Liver (tissue), 9 donors: ENCODE measurements around the gene RPAP2. TPM values are rescaled to one million over a fixed set of nuclear protein-coding genes. Genes with fewer than 3 reads are reported as not detected.
"Not testable (repeated sequence)": the region's sequence is repeated elsewhere in the genome, so short reads cannot be mapped to it uniquely, and the experiment has no call there.

ENCODE experiments used
- DNase-seq: peaks from one replicate; pipeline ENCODE4 v3.0.0-alpha.2; 2017; ENCODE audit warnings: low spot score
- H3K27ac ChIP-seq, 2 donors: one replicate each; pipeline ENCODE4 v1.7.0; 2013; ENCODE audit warnings: inconsistent platforms in 2 of 2, low read length in 2 of 2, control low read depth in 1 of 2, low read depth in 1 of 2, mild to moderate bottlenecking in 1 of 2
- H3K27me3 ChIP-seq, 4 donors: one replicate each; pipeline versions ENCODE4 v1.6.1 to v1.7.0; 2013; ENCODE audit warnings: low read length in 3 of 4, inconsistent platforms in 1 of 4, mild to moderate bottlenecking in 1 of 4, moderate library complexity in 1 of 4; ENCODE audit not compliant: control insufficient read depth in 4 of 4, insufficient read depth in 4 of 4
- H3K36me3 ChIP-seq, 4 donors: one replicate each; pipeline versions ENCODE4 v1.6.1 to v1.7.0; 2013; ENCODE audit warnings: low read length in 3 of 4, mild to moderate bottlenecking in 3 of 4, low read depth in 1 of 4, moderate library complexity in 1 of 4; ENCODE audit not compliant: control insufficient read depth in 4 of 4, insufficient read depth in 3 of 4
- H3K4me1 ChIP-seq, 4 donors: one replicate each; pipeline versions ENCODE4 v1.6.1 to v1.7.0; 2013; ENCODE audit warnings: low read length in 3 of 4, mild to moderate bottlenecking in 3 of 4, moderate library complexity in 1 of 4; ENCODE audit not compliant: control insufficient read depth in 4 of 4, insufficient read depth in 4 of 4
- H3K4me3 ChIP-seq, 3 donors: one replicate each; pipeline versions ENCODE4 v1.6.1 to v1.7.0; 2013; ENCODE audit warnings: low read length in 3 of 3, control low read depth in 1 of 3, low read depth in 1 of 3, mild to moderate bottlenecking in 1 of 3
- H3K9ac ChIP-seq, 2 donors: one replicate each; pipeline ENCODE4 v1.7.0; 2013; ENCODE audit warnings: low read length in 2 of 2, mild to moderate bottlenecking in 2 of 2, moderate library complexity in 2 of 2, control low read depth in 1 of 2, low read depth in 1 of 2
- H3K9me3 ChIP-seq, 4 donors: one replicate each; pipeline versions ENCODE4 v1.6.1 to v1.7.0; 2013; ENCODE audit warnings: low read length in 3 of 4; ENCODE audit not compliant: control insufficient read depth in 4 of 4
- CTCF ChIP-seq: fragments of 150-350 bp; IDR thresholded peaks from 2 replicates; pipeline ENCODE4 v1.5.1; 2017; ENCODE audit warnings: improper control_type of control experiment, low read depth, low read length; ENCODE audit not compliant: missing input control
- EGR1 ChIP-seq, 2 donors: IDR thresholded peaks; 2 replicates each; pipeline ENCODE4 v1.6.1; 2016 to 2018; ENCODE audit warnings: antibody characterized with exemption in 2 of 2, low read depth in 2 of 2
- GABPA ChIP-seq, 2 donors: IDR thresholded peaks in 1 of 2; conservative IDR thresholded peaks in 1 of 2; 2 replicates each; pipeline ENCODE4 v1.6.1; 2016; ENCODE audit warnings: antibody characterized with exemption in 2 of 2, mild to moderate bottlenecking in 1 of 2, moderate library complexity in 1 of 2
- HNF4A ChIP-seq, 2 donors: conservative IDR thresholded peaks; 2 replicates each; pipeline ENCODE4 v1.6.1; 2016; ENCODE audit warnings: antibody characterized with exemption in 2 of 2, mild to moderate bottlenecking in 2 of 2
- MAX ChIP-seq: IDR thresholded peaks from 2 replicates; pipeline ENCODE4 v1.6.1; 2016; ENCODE audit warnings: antibody characterized with exemption
- NR2F2 ChIP-seq: IDR thresholded peaks from 2 replicates; pipeline ENCODE4 v1.6.1; 2016; ENCODE audit warnings: antibody characterized with exemption
- RAD21 ChIP-seq, 2 donors: IDR thresholded peaks; 2 replicates each; pipeline ENCODE4 v1.6.1; 2016; ENCODE audit warnings: antibody characterized with exemption in 2 of 2, mild to moderate bottlenecking in 2 of 2
- REST ChIP-seq: IDR thresholded peaks from 2 replicates; pipeline ENCODE4 v1.6.1; 2016; ENCODE audit warnings: antibody characterized with exemption, mild to moderate bottlenecking
- RXRA ChIP-seq, 2 donors: IDR thresholded peaks; 2 replicates each; pipeline ENCODE4 v1.6.1; 2017 to 2018; ENCODE audit warnings: antibody characterized with exemption in 2 of 2, mild to moderate bottlenecking in 1 of 2
- SP1 ChIP-seq: IDR thresholded peaks from 2 replicates; pipeline ENCODE4 v1.6.1; 2018; ENCODE audit warnings: antibody characterized with exemption, mild to moderate bottlenecking
- WGBS: extraction: QIAGEN DNeasy Blood & Tissue Kit; methylation state at CpG from one replicate; pipeline ENCODE4 v1.1.7; 2013; 5-methylcytosine and 5-hydroxymethylcytosine counted together
- polyA plus RNA-seq, 2 donors: library from polyadenylated mRNA; stranded (reverse) in 1 of 2; unstranded in 1 of 2; fragments of 200-250 nt in 1 of 2; fragments of >200 nt in 1 of 2; fragmentation: Nextera tagmentation in 1 of 2; extraction: Ambion mirVana in 1 of 2; gene quantifications; one replicate each; pipeline versions ENCODE4 v1.2.1 to v1.2.3, GENCODE V29; 2013 to 2015
- total RNA-seq, 2 donors: library from RNA; depleted of rRNA; stranded (reverse); fragments of >200 nt; gene quantifications; one replicate each; pipeline ENCODE4 v1.2.3, GENCODE V29; 2014
- TF ChIP-seq, protein P1 (sequence below): IDR thresholded peaks from 2 replicates; pipeline ENCODE4 v1.6.1; 2016; ENCODE audit warnings: antibody characterized with exemption
- donor health status: healthy.
- donor health status: healthy.
- donor health status: healthy.
- donor health status: healthy.
- donor health status: healthy.

RPAP2 gene
- total and polyA plus RNA-seq, 4 donors, result 2.7 to 8.6 (median 4.4) TPM

GRCh38 chr1:92425617-92426016 lies 126.8 kb downstream of the RPAP2 start:
- Histone ChIP-seq H3K27ac (no peak overlapping the region), H3K4me3 (no peak overlapping the region), H3K9ac (no peak overlapping the region), H3K9me3 (no peaks in the 10 kb centered on the region), H3K27me3 (no peaks in the 10 kb centered on the region), H3K4me1 (no peaks in the 10 kb centered on the region), H3K36me3 (no peaks in the 10 kb centered on the region)
- no peak for TF ChIP-seq NR2F2
- no peak for TF ChIP-seq HNF4A (conservative IDR thresholded peaks at IDR 0.05)
- no peak for TF ChIP-seq GABPA (IDR thresholded peaks at IDR 0.05 in 1 of 2, conservative IDR thresholded peaks at IDR 0.05 in 1 of 2)
- no peak for TF ChIP-seq EGR1 (IDR thresholded peaks at IDR 0.05; ENCODE audit: low read depth in 2 of 2)
- TF ChIP-seq REST, result no peak
- TF ChIP-seq RXRA (IDR thresholded peaks at IDR 0.05), result no peak
- 94% methylated on average over 2 of the region's 2 CpGs for WGBS
- DNase-seq, result no peak

GRCh38 chr1:92430030-92430429 lies 131.2 kb downstream of the RPAP2 start:
- TF ChIP-seq HNF4A (conservative IDR thresholded peaks at IDR 0.05) (no peak), REST (no peak), MAX (no peak), RAD21 (IDR thresholded peaks at IDR 0.05) (no peak), CTCF (no peak), SP1 (no peak)
- TF ChIP-seq, protein P1, sequence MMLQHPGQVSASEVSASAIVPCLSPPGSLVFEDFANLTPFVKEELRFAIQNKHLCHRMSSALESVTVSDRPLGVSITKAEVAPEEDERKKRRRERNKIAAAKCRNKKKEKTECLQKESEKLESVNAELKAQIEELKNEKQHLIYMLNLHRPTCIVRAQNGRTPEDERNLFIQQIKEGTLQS, result no peak
- no peaks in the 10 kb centered on the region for H3K9me3 ChIP-seq
- no peaks in the 10 kb centered on the region for H3K4me1 ChIP-seq
- 89% methylated on average over 1 of the region's 1 CpG for WGBS
- no peak overlapping the region for H3K4me3 ChIP-seq
- no peaks in the 10 kb centered on the region for H3K36me3 ChIP-seq
- H3K27ac ChIP-seq, result no peak overlapping the region
- DNase-seq, result no peak
- H3K27me3 ChIP-seq, result no peaks in the 10 kb centered on the region
- H3K9ac ChIP-seq, result no peak overlapping the region

DNA sequence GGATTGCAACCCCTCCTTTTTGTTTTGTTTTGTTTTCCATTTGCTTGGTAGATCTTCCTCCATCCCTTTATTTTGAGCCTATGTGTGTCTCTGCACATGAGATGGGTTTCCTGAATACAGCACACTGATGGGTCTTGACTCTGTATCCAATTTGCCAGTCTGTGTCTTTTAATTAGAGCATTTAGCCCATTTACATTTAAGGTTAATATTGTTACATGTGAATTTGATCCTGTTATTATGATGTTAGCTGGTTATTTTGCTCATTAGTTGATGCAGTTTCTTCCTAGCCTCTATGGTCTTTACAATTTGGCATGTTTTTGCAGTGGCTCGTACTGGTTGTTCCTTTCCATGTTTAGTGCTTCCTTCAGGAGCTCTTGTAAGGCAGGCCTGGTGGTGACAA lies 135.7 kb downstream of the RPAP2 start:
- H3K4me1 ChIP-seq, H3K9ac ChIP-seq, H3K4me3 ChIP-seq, H3K9me3 ChIP-seq, H3K27me3 ChIP-seq, DNase-seq, H3K27ac ChIP-seq, H3K36me3 ChIP-seq: not testable (repeated sequence)
- WGBS, result 80% methylated on average over 1 of the region's 1 CpG
